GM19467 (cell line): ENCODE results near the gene SP2.

Experiments used
- ATAC-seq: cut with Tn5 transposase; IDR thresholded peaks from one replicate; pipeline ENCODE4 v1.9.1; 2021; ENCODE audit warnings: mild to moderate bottlenecking, moderate library complexity; ENCODE audit not compliant: unreplicated experiment

Gene SP2

GRCh38 chr17:47888293-47888692, 7.7 kb upstream of the SP2 start:
- no peak for ATAC-seq

- no peak for ATAC-seq
These were observed 6.1 kb upstream of the SP2 start for GRCh38 chr17:47889734-47890529.

- no peak for ATAC-seq
These were observed 4.4 kb upstream of the SP2 start for GRCh38 chr17:47891545-47892088.

- no peak for ATAC-seq
These were observed 1.3 kb upstream of the SP2 start for GRCh38 chr17:47894498-47895346.

- no peak for ATAC-seq
These were observed 635 bp upstream of the SP2 start for GRCh38 chr17:47895347-47895855.

GRCh38 chr17:47896672-47897490, 845 bp downstream of the SP2 start:
- ATAC-seq: no peak

- ATAC-seq: no peak
These were observed 1.5 kb downstream of the SP2 start for GRCh38 chr17:47897561-47897960.

GRCh38 chr17:47898241-47898640, 2.2 kb downstream of the SP2 start:
- ATAC-seq: no peak

GRCh38 chr17:47899643-47900042, 3.6 kb downstream of the SP2 start:
- ATAC-seq: no peak

GRCh38 chr17:47901423-47901822, 5.4 kb downstream of the SP2 start:
- ATAC-seq: no peak

- no peak for ATAC-seq
These were observed 6.2 kb downstream of the SP2 start for GRCh38 chr17:47902039-47902744.

GRCh38 chr17:47905221-47905733, 9.2 kb downstream of the SP2 start:
- no peak for ATAC-seq

GRCh38 chr17:47906443-47906842, 10.4 kb downstream of the SP2 start:
- no peak for ATAC-seq

- ATAC-seq: no peak
These were observed 12.0 kb downstream of the SP2 start for GRCh38 chr17:47907932-47908562.

- no peak for ATAC-seq
These were observed 17.0 kb downstream of the SP2 start for GRCh38 chr17:47913050-47913449.

- no peak for ATAC-seq
These were observed 18.4 kb downstream of the SP2 start for GRCh38 chr17:47914306-47914948.

- no peak for ATAC-seq
These were observed 19.9 kb downstream of the SP2 start for GRCh38 chr17:47915776-47916398.

- no peak for ATAC-seq
These were observed 20.6 kb downstream of the SP2 start for GRCh38 chr17:47916489-47917208.
